ENCODE measurements around the gene BANF2.
"Not testable (repeated sequence)": the region's sequence is repeated elsewhere in the genome, so short reads cannot be mapped to it uniquely, and the experiment has no call there.

The BANF2 gene

GRCh38 chr20:17683218-17684076 is 16.3 kb upstream of the BANF2 start:
- DNase-seq: no peak

GRCh38 chr20:17684077-17684888 is 15.5 kb upstream of the BANF2 start:
- DNase-seq: no peak

GRCh38 chr20:17685168-17685567 is 14.6 kb upstream of the BANF2 start:
- DNase-seq: no peak

- DNase-seq: no peak
Observed at GRCh38 chr20:17687800-17688199, 12.0 kb upstream of the BANF2 start.

- no peak for DNase-seq
Observed at GRCh38 chr20:17688965-17689364, 10.8 kb upstream of the BANF2 start.

- no peak for DNase-seq
Observed at GRCh38 chr20:17690144-17690543, 9.6 kb upstream of the BANF2 start.

GRCh38 chr20:17691758-17692157 is 8.0 kb upstream of the BANF2 start:
- DNase-seq: no peak

GRCh38 chr20:17693444-17694001 is 6.2 kb upstream of the BANF2 start:
- no peak for DNase-seq

GRCh38 chr20:17694767-17695166 is 5.0 kb upstream of the BANF2 start:
- DNase-seq: no peak

GRCh38 chr20:17696287-17696686 is 3.5 kb upstream of the BANF2 start:
- no peak for DNase-seq

GRCh38 chr20:17697171-17697570 is 2.6 kb upstream of the BANF2 start:
- DNase-seq: no peak

GRCh38 chr20:17698384-17698783 is 1.4 kb upstream of the BANF2 start:
- no peak for DNase-seq

- no peak for DNase-seq
Observed at GRCh38 chr20:17700637-17701036, 871 bp downstream of the BANF2 start.

- no peak for DNase-seq
Observed at GRCh38 chr20:17701826-17702225, 2.1 kb downstream of the BANF2 start.

- DNase-seq: no peak
Observed at GRCh38 chr20:17704589-17705317, 5.0 kb downstream of the BANF2 start.

GRCh38 chr20:17705916-17706315 is 6.2 kb downstream of the BANF2 start:
- no peak for DNase-seq

- no peak for DNase-seq
Observed at GRCh38 chr20:17706632-17707031, 6.9 kb downstream of the BANF2 start.

- not testable (repeated sequence) for DNase-seq
Observed at GRCh38 chr20:17707951-17708350, 8.2 kb downstream of the BANF2 start.

GRCh38 chr20:17708675-17709360 is 9.1 kb downstream of the BANF2 start:
- no peak for DNase-seq

- no peak for DNase-seq
Observed at GRCh38 chr20:17709361-17710293, 9.9 kb downstream of the BANF2 start.
